Gastroesophageal sphincter (tissue), 4 donors: ENCODE measurements around the gene PTPRZ1. TPM values are rescaled to one million over a fixed set of nuclear protein-coding genes. Genes with fewer than 3 reads are reported as not detected.

Experiments
- ATAC-seq: fragments of 150-250 bp; one replicate; pipeline ENCODE4 v1.9.1; 2016; ENCODE audit warnings: mild to moderate bottlenecking, moderate library complexity
- H3K27ac ChIP-seq, 4 donors: fragments of 200-600 bp; sonication (generic) in 3 of 4; 1 replicate in 3 of 4; 2 replicates in 1 of 4; pipeline ENCODE4 v1.5.1; 2016 to 2019
- H3K27me3 ChIP-seq: fragments of 200-600 bp; sonication (generic); one replicate; pipeline ENCODE4 v1.5.1; 2019
- H3K36me3 ChIP-seq, 2 donors: fragments of 200-600 bp; sonication (generic); one replicate each; pipeline ENCODE4 v1.5.1; 2019; ENCODE audit warnings: control low read depth in 1 of 2
- H3K4me1 ChIP-seq, 3 donors: fragments of 200-600 bp; sonication (generic); 1 replicate in 2 of 3; 2 replicates in 1 of 3; pipeline ENCODE4 v1.5.1; 2016 to 2019; ENCODE audit warnings: control low read depth in 2 of 3
- H3K4me3 ChIP-seq, 2 donors: fragments of 200-600 bp; sonication (generic); one replicate each; pipeline ENCODE4 v1.5.1; 2019; ENCODE audit warnings: mild to moderate bottlenecking in 1 of 2, moderate library complexity in 1 of 2
- H3K9me3 ChIP-seq, 3 donors: fragments of 200-600 bp; sonication (generic); one replicate each; pipeline ENCODE4 v1.5.1; 2017 to 2019; ENCODE audit warnings: control low read depth in 2 of 3
- CTCF ChIP-seq, 4 experiments: fragments of 200-600 bp in 2 of 4; fragments of 450-650 bp in 2 of 4; sonication (generic) in 1 of 4; IDR thresholded peaks; one replicate each; pipeline ENCODE4 v1.5.1; 2017 to 2019; ENCODE audit warnings: antibody characterized with exemption in 4 of 4, mild to moderate bottlenecking in 2 of 4, moderate library complexity in 2 of 4
- EP300 ChIP-seq: sonication (generic); formaldehyde crosslinking; IDR thresholded peaks from one replicate; pipeline ENCODE4 v1.6.1; 2017; ENCODE audit warnings: antibody characterized with exemption, mild to moderate bottlenecking
- POLR2A ChIP-seq, 2 donors: fragments of 450-650 bp; IDR thresholded peaks; one replicate each; pipeline ENCODE4 v1.6.1; 2017; ENCODE audit warnings: antibody characterized with exemption in 2 of 2, mild to moderate bottlenecking in 2 of 2, moderate library complexity in 1 of 2
- POLR2AphosphoS5 ChIP-seq: sonication (generic); formaldehyde crosslinking; IDR thresholded peaks from one replicate; pipeline ENCODE4 v1.6.1; 2017; ENCODE audit warnings: antibody characterized with exemption
- WGBS, 2 donors: methylation state at CpG; one replicate each; pipeline ENCODE4 v1.1.5; 2018; ENCODE audit warnings: low coverage in 1 of 2; 5-methylcytosine and 5-hydroxymethylcytosine counted together
- total RNA-seq, 4 donors: library from RNA; depleted of rRNA; stranded (reverse); fragments of >200 nt; gene quantifications; one replicate each; pipeline ENCODE4 v1.1.0, GENCODE V29; 2016

Gene PTPRZ1
- total RNA-seq, 4 donors from 2014 or later: 2.6 to 8.4 (median 5.7) TPM

- Histone ChIP-seq H3K27ac (no peak overlapping the region), H3K36me3 (no peaks in the 10 kb centered on the region), H3K4me1 (no peaks in the 10 kb centered on the region), H3K4me3 (no peak overlapping the region), H3K9me3 (no peaks in the 10 kb centered on the region), H3K27me3 (no peaks in the 10 kb centered on the region)
- ATAC-seq: no peak
- WGBS, 2 donors: 56 to 90% methylated on average over 1 of the region's 1 CpG
- no peak for TF ChIP-seq CTCF (IDR thresholded peaks at IDR 0.05)
- no peak for TF ChIP-seq POLR2A (IDR thresholded peaks at IDR 0.05)
- TF ChIP-seq POLR2AphosphoS5: no peak
- no peak for TF ChIP-seq EP300
Observed at GRCh38 chr7:122033641-122034040, 160.7 kb downstream of the PTPRZ1 start.

DNA sequence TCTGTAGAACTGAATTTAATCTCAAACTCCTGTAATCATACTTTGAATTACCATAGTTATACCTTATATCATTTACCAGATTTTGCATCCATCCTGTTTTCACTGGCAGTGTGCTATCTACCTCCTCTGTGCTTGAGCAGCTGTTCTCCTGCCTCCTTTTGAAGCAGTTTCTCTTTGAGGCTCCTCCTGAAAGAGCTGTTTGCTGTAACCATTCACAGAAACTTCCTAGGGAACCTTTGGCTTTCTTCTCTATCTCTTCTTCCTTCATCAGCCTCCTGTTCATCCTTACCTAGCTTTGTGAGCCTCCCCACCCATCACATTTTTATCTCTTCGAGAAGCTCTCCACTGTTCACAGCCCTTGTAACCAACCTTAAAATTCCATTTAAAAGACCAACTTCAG is 162.9 kb downstream of the PTPRZ1 start:
- Histone ChIP-seq H3K27me3 (no peaks in the 10 kb centered on the region), H3K4me3 (no peak overlapping the region), H3K27ac (no peak overlapping the region), H3K9me3 (no peaks in the 10 kb centered on the region), H3K36me3 (no peaks in the 10 kb centered on the region), H3K4me1 (no peaks in the 10 kb centered on the region)
- 83 to 100% methylated on average over 1 of the region's 1 CpG for WGBS, 2 donors
- TF ChIP-seq POLR2A (IDR thresholded peaks at IDR 0.05) (no peak), EP300 (no peak), CTCF (IDR thresholded peaks at IDR 0.05) (no peak)
- ATAC-seq: no peak

DNA sequence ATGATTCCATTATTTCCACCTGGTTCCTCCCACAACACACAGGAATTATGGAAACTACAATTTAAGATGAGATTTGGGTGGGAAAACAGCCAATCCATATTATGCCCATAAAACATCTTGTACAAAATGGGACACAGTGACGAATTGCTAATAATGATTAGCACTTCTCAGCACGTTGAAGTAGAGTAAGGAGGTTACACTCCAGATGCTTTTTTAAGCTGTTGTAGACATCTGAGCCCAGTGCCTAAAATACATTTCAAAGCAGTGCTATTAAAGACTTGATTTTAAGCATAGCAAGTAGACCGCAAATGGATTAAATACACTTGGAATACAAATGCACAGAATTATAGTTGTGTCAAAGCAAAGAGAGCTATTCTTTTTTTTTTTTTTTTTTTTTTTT is 165.2 kb downstream of the PTPRZ1 start:
- Histone ChIP-seq H3K4me1 (no peaks in the 10 kb centered on the region), H3K4me3 (no peak overlapping the region), H3K36me3 (no peaks in the 10 kb centered on the region), H3K9me3 (no peaks in the 10 kb centered on the region), H3K27ac (no peak overlapping the region), H3K27me3 (no peaks in the 10 kb centered on the region)
- WGBS, 2 donors: 72 to 76% methylated on average over 3 of the region's 3 CpGs
- ATAC-seq: no peak
- TF ChIP-seq POLR2AphosphoS5 (no peak), EP300 (no peak), CTCF (IDR thresholded peaks at IDR 0.05) (no peak), POLR2A (IDR thresholded peaks at IDR 0.05) (no peak)

GRCh38 chr7:122038904-122039303 is 165.9 kb downstream of the PTPRZ1 start:
- Histone ChIP-seq H3K27ac (no peak overlapping the region), H3K27me3 (no peaks in the 10 kb centered on the region), H3K4me3 (no peak overlapping the region), H3K36me3 (no peaks in the 10 kb centered on the region), H3K9me3 (no peaks in the 10 kb centered on the region), H3K4me1 (no peaks in the 10 kb centered on the region)
- TF ChIP-seq POLR2AphosphoS5: no peak
- TF ChIP-seq CTCF (IDR thresholded peaks at IDR 0.05): no peak
- TF ChIP-seq POLR2A (IDR thresholded peaks at IDR 0.05): no peak
- TF ChIP-seq EP300: no peak
- ATAC-seq: no peak
- 71 to 100% methylated on average over 1 to 3 of the region's 3 CpGs for whole genome bisulfite sequencing, 2 donors

GRCh38 chr7:122040147-122040546 is 167.2 kb downstream of the PTPRZ1 start:
- no peak for ATAC-seq
- no peaks in the 10 kb centered on the region for H3K36me3 ChIP-seq
- TF ChIP-seq POLR2AphosphoS5: no peak
- no peak for TF ChIP-seq POLR2A (IDR thresholded peaks at IDR 0.05)
- TF ChIP-seq EP300: no peak
- no peak for TF ChIP-seq CTCF (IDR thresholded peaks at IDR 0.05)
- H3K4me3 ChIP-seq: no peak overlapping the region
- H3K27me3 ChIP-seq: no peaks in the 10 kb centered on the region
- no peak overlapping the region for H3K27ac ChIP-seq
- 87 to 92% methylated on average over 3 of the region's 3 CpGs for WGBS, 2 donors
- H3K9me3 ChIP-seq: no peaks in the 10 kb centered on the region
- no peaks in the 10 kb centered on the region for H3K4me1 ChIP-seq
